Right atrium auricular region (tissue), 2 donors: Measurements from ENCODE around the gene TMEM176B. TPM values are rescaled to one million over a fixed set of nuclear protein-coding genes. Genes with fewer than 3 reads are reported as not detected.

Experiments
- DNase-seq: peaks from one replicate; pipeline ENCODE4 v3.0.0-alpha.2; 2019; ENCODE audit warnings: low spot score
- H3K27ac ChIP-seq, 2 donors: fragments of 200-600 bp; sonication (generic); 1 replicate in 1 of 2; 2 replicates in 1 of 2; pipeline ENCODE4 v1.5.1; 2016 to 2019
- H3K27me3 ChIP-seq, 2 donors: fragments of 200-600 bp; sonication (generic); one replicate each; pipeline versions ENCODE4 v1.5.1 to v1.6.0; 2017 to 2019
- H3K36me3 ChIP-seq: fragments of 200-600 bp; sonication (generic); one replicate; pipeline ENCODE4 v1.5.1; 2016
- H3K4me1 ChIP-seq, 2 donors: fragments of 200-600 bp; sonication (generic); one replicate each; pipeline versions ENCODE4 v1.5.1 to v1.6.0; 2017 to 2019
- H3K4me3 ChIP-seq, 2 donors: fragments of 200-600 bp; sonication (generic); 1 replicate in 1 of 2; 2 replicates in 1 of 2; pipeline ENCODE4 v1.5.1; 2017 to 2019; ENCODE audit warnings: mild to moderate bottlenecking in 1 of 2, moderate library complexity in 1 of 2
- H3K9me3 ChIP-seq, 2 donors: fragments of 200-600 bp; sonication (generic); one replicate each; pipeline ENCODE4 v1.5.1; 2019
- total RNA-seq, 2 donors: library from RNA; depleted of rRNA; stranded (reverse); fragments of >200 nt; gene quantifications; one replicate each; pipeline ENCODE4 v1.1.0, GENCODE V29; 2016
- TF ChIP-seq, protein P1 (sequence below), 2 donors: fragments of 200-600 bp; sonication (generic); IDR thresholded peaks; one replicate each; pipeline ENCODE4 v1.5.1; 2019; ENCODE audit warnings: antibody characterized with exemption in 2 of 2

TMEM176B gene
- total RNA-seq, 2 donors from 2014 or later = 162 to 227 TPM

DNA sequence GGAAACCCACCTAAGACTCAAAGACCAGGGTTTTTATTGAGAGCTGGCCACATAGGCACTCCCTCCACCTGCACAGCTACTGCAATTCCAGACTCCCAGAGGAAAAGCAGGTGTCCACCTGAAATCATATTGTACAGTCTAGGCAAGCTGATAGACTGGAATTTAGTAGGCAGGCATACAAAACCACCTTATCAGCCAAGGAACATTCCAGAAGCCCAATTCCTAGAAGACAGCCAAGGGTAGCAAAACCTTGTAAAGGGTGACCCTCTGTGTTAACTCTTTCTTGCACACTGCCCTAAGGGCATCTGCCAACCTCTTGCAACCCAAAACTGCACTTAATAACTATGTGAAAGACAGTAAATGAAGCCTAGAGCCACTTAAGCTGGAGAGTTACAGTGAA is 5.7 kb upstream of the TMEM176B start:
- no peak overlapping the region for H3K27ac ChIP-seq
- no peak for DNase-seq
- no peak overlapping the region for H3K4me3 ChIP-seq
- H3K36me3 ChIP-seq = peaks cover 25% of the 10 kb centered on the region
- peaks cover 6 to 15% of the 10 kb centered on the region in 2 donors for H3K9me3 ChIP-seq
- H3K4me1 ChIP-seq = peaks cover 0 to 21% of the 10 kb centered on the region in 2 donors
- H3K27me3 ChIP-seq = no peaks in the 10 kb centered on the region
- TF ChIP-seq, protein P1, sequence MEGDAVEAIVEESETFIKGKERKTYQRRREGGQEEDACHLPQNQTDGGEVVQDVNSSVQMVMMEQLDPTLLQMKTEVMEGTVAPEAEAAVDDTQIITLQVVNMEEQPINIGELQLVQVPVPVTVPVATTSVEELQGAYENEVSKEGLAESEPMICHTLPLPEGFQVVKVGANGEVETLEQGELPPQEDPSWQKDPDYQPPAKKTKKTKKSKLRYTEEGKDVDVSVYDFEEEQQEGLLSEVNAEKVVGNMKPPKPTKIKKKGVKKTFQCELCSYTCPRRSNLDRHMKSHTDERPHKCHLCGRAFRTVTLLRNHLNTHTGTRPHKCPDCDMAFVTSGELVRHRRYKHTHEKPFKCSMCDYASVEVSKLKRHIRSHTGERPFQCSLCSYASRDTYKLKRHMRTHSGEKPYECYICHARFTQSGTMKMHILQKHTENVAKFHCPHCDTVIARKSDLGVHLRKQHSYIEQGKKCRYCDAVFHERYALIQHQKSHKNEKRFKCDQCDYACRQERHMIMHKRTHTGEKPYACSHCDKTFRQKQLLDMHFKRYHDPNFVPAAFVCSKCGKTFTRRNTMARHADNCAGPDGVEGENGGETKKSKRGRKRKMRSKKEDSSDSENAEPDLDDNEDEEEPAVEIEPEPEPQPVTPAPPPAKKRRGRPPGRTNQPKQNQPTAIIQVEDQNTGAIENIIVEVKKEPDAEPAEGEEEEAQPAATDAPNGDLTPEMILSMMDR (IDR thresholded peaks at IDR 0.05) = no peak

DNA sequence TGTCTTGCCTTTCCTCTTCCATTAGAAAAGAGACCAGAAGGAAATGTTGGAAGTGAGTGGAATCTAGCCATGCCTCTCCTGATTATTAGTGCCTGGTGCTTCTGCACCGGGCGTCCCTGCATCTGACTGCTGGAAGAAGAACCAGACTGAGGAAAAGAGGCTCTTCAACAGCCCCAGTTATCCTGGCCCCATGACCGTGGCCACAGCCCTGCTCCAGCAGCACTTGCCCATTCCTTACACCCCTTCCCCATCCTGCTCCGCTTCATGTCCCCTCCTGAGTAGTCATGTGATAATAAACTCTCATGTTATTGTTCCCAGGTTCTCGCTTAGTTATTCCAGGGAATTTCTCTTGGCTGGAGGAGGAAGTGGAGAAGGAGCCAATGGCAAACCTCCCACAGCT is 4.6 kb upstream of the TMEM176B start:
- no peak for DNase-seq

DNA sequence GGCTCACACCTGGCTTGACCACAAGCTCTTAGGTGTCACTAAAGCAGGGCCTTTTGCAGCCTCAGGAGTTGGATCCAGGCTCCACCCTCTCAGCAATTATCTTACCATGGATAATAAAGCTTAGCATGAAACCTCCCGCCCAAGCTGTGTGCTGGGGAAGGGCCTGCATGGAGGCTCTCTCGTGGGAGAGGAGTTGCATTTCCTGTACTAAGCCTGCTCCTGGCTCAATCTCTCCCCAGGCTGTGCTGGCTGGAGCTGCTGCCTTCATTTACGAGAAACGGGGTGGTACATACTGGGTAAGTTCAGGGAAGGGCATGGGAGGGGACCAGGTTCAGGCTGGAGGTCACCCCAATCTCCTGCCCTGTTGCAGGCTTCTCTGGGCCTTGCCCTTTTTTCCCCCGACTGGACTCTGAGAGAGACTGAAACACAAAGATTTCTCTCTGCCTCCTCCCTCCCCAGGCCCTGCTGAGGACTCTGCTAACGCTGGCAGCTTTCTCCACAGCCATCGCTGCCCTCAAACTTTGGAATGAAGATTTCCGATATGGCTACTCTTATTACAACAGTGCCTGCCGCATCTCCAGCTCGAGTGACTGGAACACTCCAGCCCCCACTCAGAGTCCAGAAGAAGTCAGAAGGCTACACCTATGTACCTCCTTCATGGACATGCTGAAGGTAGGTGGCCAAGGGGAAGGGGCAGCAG is 3.1 kb upstream of the TMEM176B start:
- H3K27ac ChIP-seq = no peak overlapping the region
- H3K36me3 ChIP-seq = peaks cover 25% of the 10 kb centered on the region
- no peaks in the 10 kb centered on the region for H3K27me3 ChIP-seq
- peaks cover 6 to 15% of the 10 kb centered on the region in 2 donors for H3K9me3 ChIP-seq
- peak; percentile 53 for DNase-seq
- peaks cover 0 to 22% of the 10 kb centered on the region in 2 donors for H3K4me1 ChIP-seq
- no peak overlapping the region for H3K4me3 ChIP-seq
- TF ChIP-seq, protein P1 (IDR thresholded peaks at IDR 0.05) = no peak

More for the DNA sequence above, 4.6 kb upstream of the TMEM176B start:
- Histone ChIP-seq H3K27ac (no peak overlapping the region), H3K27me3 (no peaks in the 10 kb centered on the region), H3K4me3 (no peak overlapping the region), H3K9me3 (peaks cover 6 to 15% of the 10 kb centered on the region in 2 donors), H3K4me1 (peaks cover 0 to 22% of the 10 kb centered on the region in 2 donors), H3K36me3 (peaks cover 25% of the 10 kb centered on the region)
- TF ChIP-seq, protein P1 (IDR thresholded peaks at IDR 0.05) = no peak

DNA sequence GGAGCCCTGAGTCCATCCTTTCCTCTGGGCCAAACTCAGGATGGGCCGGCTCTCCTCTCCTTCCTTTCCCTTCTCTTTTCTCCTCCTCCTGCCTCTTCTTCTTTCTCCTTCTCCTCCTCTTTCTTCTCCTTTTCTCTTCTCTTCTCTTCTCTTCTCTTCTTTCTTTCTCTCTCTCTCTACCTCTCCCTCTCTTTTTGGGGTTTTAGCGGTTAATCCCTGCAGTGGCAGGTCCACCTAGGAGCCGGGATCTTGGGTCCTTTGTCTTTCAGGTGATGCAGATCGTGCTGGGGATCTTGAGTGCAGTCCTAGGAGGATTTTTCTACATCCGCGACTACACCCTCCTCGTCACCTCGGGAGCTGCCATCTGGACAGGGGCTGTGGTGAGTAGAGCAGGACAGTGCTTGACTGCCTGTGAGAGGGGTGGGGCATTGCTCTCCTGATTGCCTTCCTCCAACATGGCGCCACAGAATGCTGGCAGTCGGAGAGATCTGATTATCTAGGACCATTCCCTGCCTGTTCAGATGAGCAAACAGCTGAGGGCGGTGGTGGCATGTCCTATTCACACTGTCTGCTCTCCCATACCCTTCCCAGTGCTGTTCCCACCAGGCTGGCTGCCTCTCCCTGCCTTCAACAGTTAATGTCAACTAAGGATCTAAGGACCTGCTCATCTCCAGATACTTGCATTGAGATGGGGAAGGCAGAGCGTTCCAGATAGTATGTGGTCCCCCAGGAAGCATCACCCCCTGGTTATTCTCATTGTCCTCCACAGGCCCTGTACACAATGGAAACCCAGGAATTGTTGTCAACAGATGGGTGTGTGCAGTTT is 2.0 kb upstream of the TMEM176B start:
- TF ChIP-seq, protein P1 (IDR thresholded peaks at IDR 0.05) = no peak
- H3K4me3 ChIP-seq = peak overlapping the region in 1 of 2 donors; percentile 74
- DNase-seq = peak; percentile 56
- H3K27ac ChIP-seq = peak overlapping the region; percentile 79
- no peaks in the 10 kb centered on the region for H3K27me3 ChIP-seq
- H3K9me3 ChIP-seq = peaks cover 6 to 15% of the 10 kb centered on the region in 2 donors
- H3K36me3 ChIP-seq = peaks cover 25% of the 10 kb centered on the region
- peaks cover 0 to 22% of the 10 kb centered on the region in 2 donors for H3K4me1 ChIP-seq

DNA sequence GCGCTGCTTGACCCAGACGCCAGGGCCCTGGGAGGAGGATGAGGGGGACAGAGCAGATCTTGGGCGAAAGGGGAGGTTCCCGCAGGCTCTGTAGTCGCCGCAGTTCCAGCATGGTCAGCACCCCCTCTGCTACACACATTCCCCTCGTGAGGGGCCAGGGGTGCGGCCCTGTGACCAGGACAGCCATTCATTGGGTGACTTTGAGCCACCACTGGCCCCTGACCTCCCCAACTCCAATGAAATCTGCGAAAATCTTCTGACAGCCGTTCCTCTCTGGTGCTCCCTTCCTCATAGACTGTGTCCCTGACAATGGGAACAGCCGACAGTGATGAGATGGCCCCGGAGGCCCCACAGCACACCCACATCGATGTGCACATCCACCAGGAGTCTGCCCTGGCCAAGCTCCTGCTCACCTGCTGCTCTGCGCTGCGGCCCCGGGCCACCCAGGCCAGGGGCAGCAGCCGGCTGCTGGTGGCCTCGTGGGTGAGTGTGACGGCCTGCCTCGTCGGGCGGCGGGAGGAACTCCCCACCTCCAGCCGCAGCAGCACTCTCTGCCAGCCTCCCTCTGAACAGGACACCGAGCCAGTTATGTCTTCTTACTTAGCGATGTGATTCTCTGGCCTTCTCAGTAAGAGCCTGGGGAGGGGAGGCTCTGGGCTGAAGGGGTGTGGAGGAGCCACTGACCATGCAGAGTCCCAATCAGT is 1.2 kb upstream of the TMEM176B start:
- Histone ChIP-seq H3K27me3 (no peaks in the 10 kb centered on the region), H3K9me3 (peaks cover 6 to 8% of the 10 kb centered on the region in 2 donors), H3K4me3 (peak overlapping the region; percentile 69 to 74), H3K4me1 (peaks cover 0 to 27% of the 10 kb centered on the region in 2 donors), H3K36me3 (peaks cover 25% of the 10 kb centered on the region), H3K27ac (peak overlapping the region; percentile 79)
- TF ChIP-seq, protein P1 (IDR thresholded peaks at IDR 0.05) = no peak
- peak; percentile 51 for DNase-seq
